Esophagus muscularis mucosa (tissue), 3 donors: ENCODE results near the gene CMPK1.
A peak's percentile ranks its signal among the peaks of the same experiment; 100 is the strongest.

Experiments used
- CTCF ChIP-seq, 3 experiments: fragments of 200-600 bp in 2 of 3; fragments of 450-650 bp in 1 of 3; sonication (generic) in 2 of 3; IDR thresholded peaks; one replicate each; pipeline ENCODE4 v1.5.1; 2017 to 2019; ENCODE audit warnings: antibody characterized with exemption in 3 of 3, mild to moderate bottlenecking in 2 of 3, moderate library complexity in 1 of 3
- POLR2AphosphoS5 ChIP-seq, 2 donors: sonication (generic); formaldehyde crosslinking; IDR thresholded peaks; one replicate each; pipeline ENCODE4 v1.6.1; 2017; ENCODE audit warnings: antibody characterized with exemption in 2 of 2

- TF ChIP-seq POLR2AphosphoS5 (IDR thresholded peaks at IDR 0.05) (peak; percentile 83 to 90), CTCF (IDR thresholded peaks at IDR 0.05) (peak in 1 of 3 experiments; percentile 9)
Measured at GRCh38 chr1:47313915-47314664, 19.5 kb upstream of the CMPK1 start, which contains the start of gene STIL.
